DOHH2 (cell line): Measurements from ENCODE around the gene TPTE.
"Not testable (repeated sequence)": the region's sequence is repeated elsewhere in the genome, so short reads cannot be mapped to it uniquely, and the experiment has no call there.

Experiments
- CTCF ChIP-seq: fragments of 200-600 bp; sonication (generic); IDR thresholded peaks from one replicate; pipeline ENCODE4 v1.5.1; 2014; ENCODE audit warnings: antibody characterized with exemption, mild to moderate bottlenecking, low read depth, low read length; ENCODE audit not compliant: poor library complexity, severe bottlenecking
- EZH2phosphoT487 ChIP-seq: fragments of 200-600 bp; sonication (generic); IDR thresholded peaks from 2 replicates; pipeline ENCODE4 v1.6.1; 2017; ENCODE audit warnings: borderline replicate concordance, mild to moderate bottlenecking, antibody characterized with exemption, low read length, moderate library complexity, mixed read lengths

GRCh38 chr21:10638144-10638543, 116.8 kb downstream of the TPTE start:
- not testable (repeated sequence) for TF ChIP-seq CTCF, EZH2phosphoT487
